NCI-H1417 (cell line): ENCODE results near the gene NFIA.

Experiments used
- DNase-seq, 3 experiments: peaks; one replicate each; lab custom pipeline; 2025; lab: John Stamatoyannopoulos, UW

The NFIA gene

GRCh38 chr1:61083807-61084440, 1.6 kb downstream of the NFIA start:
- peak in 1 of 3 experiments; percentile 8 for DNase-seq

GRCh38 chr1:61084491-61085031, 2.2 kb downstream of the NFIA start:
- no peak for DNase-seq

- no peak for DNase-seq
Measured at GRCh38 chr1:61085206-61085982, 3.0 kb downstream of the NFIA start.

- DNase-seq = no peak
Measured at GRCh38 chr1:61085983-61086644, 3.8 kb downstream of the NFIA start.

- no peak for DNase-seq
Measured at GRCh38 chr1:61087571-61087970, 5.2 kb downstream of the NFIA start.

- DNase-seq = no peak
Measured at GRCh38 chr1:61088163-61088974, 6.0 kb downstream of the NFIA start.

GRCh38 chr1:61089338-61089737, 7.0 kb downstream of the NFIA start:
- no peak for DNase-seq

GRCh38 chr1:61089741-61090140, 7.4 kb downstream of the NFIA start:
- no peak for DNase-seq

- no peak for DNase-seq
Measured at GRCh38 chr1:61090546-61091202, 8.3 kb downstream of the NFIA start.

GRCh38 chr1:61091455-61091854, 9.1 kb downstream of the NFIA start:
- no peak for DNase-seq

GRCh38 chr1:61092642-61093041, 10.3 kb downstream of the NFIA start:
- DNase-seq = peak; percentile 1 to 37 (median 35)

- DNase-seq = no peak
Measured at GRCh38 chr1:61093525-61094137, 11.3 kb downstream of the NFIA start.

- no peak for DNase-seq
Measured at GRCh38 chr1:61094677-61095469, 12.5 kb downstream of the NFIA start.

- DNase-seq = no peak
Measured at GRCh38 chr1:61095470-61095812, 13.1 kb downstream of the NFIA start.

GRCh38 chr1:61097317-61097716, 15.0 kb downstream of the NFIA start:
- no peak for DNase-seq

GRCh38 chr1:61097722-61098121, 15.4 kb downstream of the NFIA start:
- no peak for DNase-seq

- no peak for DNase-seq
Measured at GRCh38 chr1:61098333-61098732, 16.0 kb downstream of the NFIA start.

GRCh38 chr1:61098906-61099437, 16.6 kb downstream of the NFIA start:
- no peak for DNase-seq

GRCh38 chr1:61100578-61100977, 18.2 kb downstream of the NFIA start:
- DNase-seq = no peak

- no peak for DNase-seq
Measured at GRCh38 chr1:61101536-61101935, 19.2 kb downstream of the NFIA start.
